ENCODE measurements around the gene KRT9.

KRT9 gene

GRCh38 chr17:41600318-41600717, 28.5 kb upstream of the KRT9 start:
- H3K4me1 ChIP-seq (ENCODE audit: control insufficient read depth in 1 of 2, insufficient read depth in 1 of 2, low read depth in 1 of 2, low read length in 1 of 2), result no peaks in the 10 kb centered on the region
- H3K27me3 ChIP-seq, result no peaks in the 10 kb centered on the region
- no peak for TF ChIP-seq CTCF (IDR thresholded peaks at IDR 0.05)
- no peak overlapping the region for H3K27ac ChIP-seq
- no peaks in the 10 kb centered on the region for H3K9me3 ChIP-seq
- H3K36me3 ChIP-seq, result no peaks in the 10 kb centered on the region
- H3K4me3 ChIP-seq (ENCODE audit: low read depth in 1 of 2, low read length in 1 of 2), result no peak overlapping the region

DNA sequence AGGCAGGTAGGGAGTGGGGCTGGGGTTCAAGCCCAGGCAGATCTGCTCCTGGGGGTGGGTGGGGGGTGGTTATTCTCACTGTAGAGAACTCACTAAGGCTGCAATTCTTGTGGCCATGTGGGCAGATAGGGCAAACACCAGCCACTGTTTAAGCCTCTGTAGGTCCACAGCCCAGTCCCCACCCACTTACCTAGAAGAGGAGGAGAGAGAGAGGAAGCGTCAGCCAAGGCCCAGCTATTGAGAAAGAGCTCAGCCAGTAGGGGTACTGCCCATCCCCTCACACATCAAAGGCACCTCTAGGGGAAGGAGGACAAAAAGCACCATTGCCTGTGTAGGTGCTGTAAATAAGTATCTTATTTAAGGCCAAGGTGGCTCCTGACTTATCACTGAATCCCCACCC, 27.8 kb upstream of the KRT9 start:
- Histone ChIP-seq H3K4me3 (ENCODE audit: low read depth in 1 of 2, low read length in 1 of 2) (no peak overlapping the region), H3K9me3 (no peaks in the 10 kb centered on the region), H3K36me3 (no peaks in the 10 kb centered on the region), H3K27ac (no peak overlapping the region), H3K27me3 (no peaks in the 10 kb centered on the region), H3K4me1 (ENCODE audit: control insufficient read depth in 1 of 2, insufficient read depth in 1 of 2, low read depth in 1 of 2, low read length in 1 of 2) (no peaks in the 10 kb centered on the region)
- TF ChIP-seq CTCF (IDR thresholded peaks at IDR 0.05), result no peak

- no peaks in the 10 kb centered on the region for H3K36me3 ChIP-seq
- H3K9me3 ChIP-seq, result no peaks in the 10 kb centered on the region
- no peaks in the 10 kb centered on the region for H3K4me1 ChIP-seq (ENCODE audit: control insufficient read depth in 1 of 2, insufficient read depth in 1 of 2, low read depth in 1 of 2, low read length in 1 of 2)
- no peak overlapping the region for H3K27ac ChIP-seq
- no peak for TF ChIP-seq CTCF (IDR thresholded peaks at IDR 0.05)
- H3K27me3 ChIP-seq, result no peaks in the 10 kb centered on the region
- H3K4me3 ChIP-seq (ENCODE audit: low read depth in 1 of 2, low read length in 1 of 2), result no peak overlapping the region
Measured at GRCh38 chr17:41595585-41595984, 23.7 kb upstream of the KRT9 start.

DNA sequence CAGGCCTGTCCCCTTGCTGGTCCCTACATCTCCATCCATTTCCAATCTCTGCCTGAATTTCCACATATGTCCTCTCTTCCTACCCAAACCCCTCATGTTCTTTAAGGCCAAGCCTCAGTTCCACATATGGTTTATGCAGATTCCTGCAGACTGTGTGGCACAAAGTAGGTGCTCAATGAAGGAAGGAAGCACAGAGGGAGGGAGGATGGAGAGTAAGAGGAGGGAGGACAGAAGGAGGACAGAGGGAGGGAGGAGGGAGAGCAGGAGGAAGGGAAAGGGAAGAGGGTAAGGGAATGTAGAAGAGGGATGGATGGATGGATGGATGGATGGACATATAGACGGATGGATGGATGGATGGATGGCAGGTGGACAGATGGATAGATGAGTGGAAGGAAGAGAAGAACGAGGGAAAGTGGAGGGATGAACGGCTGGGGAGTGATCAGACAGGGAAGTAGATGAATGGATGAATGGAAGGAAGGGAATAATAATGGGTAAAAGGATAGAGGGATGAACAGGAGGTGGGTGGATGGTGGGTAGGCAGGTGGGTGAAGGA, 22.6 kb upstream of the KRT9 start:
- TF ChIP-seq CTCF (IDR thresholded peaks at IDR 0.05), result no peak
- Histone ChIP-seq H3K36me3 (no peaks in the 10 kb centered on the region), H3K27ac (no peak overlapping the region), H3K4me1 (ENCODE audit: control insufficient read depth in 1 of 2, insufficient read depth in 1 of 2, low read depth in 1 of 2, low read length in 1 of 2) (no peaks in the 10 kb centered on the region), H3K27me3 (no peaks in the 10 kb centered on the region), H3K9me3 (no peaks in the 10 kb centered on the region), H3K4me3 (ENCODE audit: low read depth in 1 of 2, low read length in 1 of 2) (no peak overlapping the region)

GRCh38 chr17:41593306-41593981, 21.6 kb upstream of the KRT9 start:
- TF ChIP-seq CTCF (IDR thresholded peaks at IDR 0.05), result no peak
- Histone ChIP-seq H3K27me3 (no peaks in the 10 kb centered on the region), H3K36me3 (no peaks in the 10 kb centered on the region), H3K27ac (no peak overlapping the region), H3K4me3 (ENCODE audit: low read depth in 1 of 2, low read length in 1 of 2) (no peak overlapping the region), H3K9me3 (no peaks in the 10 kb centered on the region), H3K4me1 (ENCODE audit: control insufficient read depth in 1 of 2, insufficient read depth in 1 of 2, low read depth in 1 of 2, low read length in 1 of 2) (no peaks in the 10 kb centered on the region)
